HL-60/S4 treated with retinoic acid at 250 ng/mL for 4 days and 3 days (cell line): ENCODE measurements around the gene THAP12.

Experiments
- in situ Hi-C: fragments of 300-500 bp; cut with MboI; formaldehyde crosslinking; loops from 2 replicates; pipeline ENCODE4 v1.7.0; 2022; ENCODE audit warnings: low sequenced_read_pairs

Gene THAP12

DNA sequence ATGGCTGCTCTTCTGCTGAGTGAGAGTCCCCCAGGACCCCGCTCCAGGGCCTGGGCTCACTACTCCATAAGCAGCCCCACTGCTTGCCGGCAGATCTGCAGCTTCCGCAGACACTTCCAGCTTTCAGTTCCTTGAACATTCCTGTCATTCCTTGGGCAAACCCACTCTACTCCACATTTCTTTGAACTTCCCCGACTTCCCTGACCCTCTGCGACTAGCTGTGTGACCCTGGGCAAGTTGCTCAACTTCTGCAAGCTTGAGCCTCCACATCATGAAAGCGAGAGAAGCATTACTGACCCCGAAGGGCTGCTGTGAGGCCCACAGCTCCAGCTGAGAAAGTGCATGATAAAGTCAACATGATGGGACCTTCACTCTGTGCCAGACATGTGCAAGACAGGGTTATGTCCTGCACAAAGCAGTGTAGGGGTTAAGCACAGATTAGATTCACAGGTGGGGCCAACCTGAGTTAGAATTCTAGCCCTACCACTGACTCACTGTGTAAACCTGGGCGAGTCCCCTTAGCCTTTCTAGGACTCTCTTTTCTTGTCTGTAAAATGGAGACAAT is 51.8 kb downstream of the THAP12 start:
- in situ Hi-C loops = no loop called here

DNA sequence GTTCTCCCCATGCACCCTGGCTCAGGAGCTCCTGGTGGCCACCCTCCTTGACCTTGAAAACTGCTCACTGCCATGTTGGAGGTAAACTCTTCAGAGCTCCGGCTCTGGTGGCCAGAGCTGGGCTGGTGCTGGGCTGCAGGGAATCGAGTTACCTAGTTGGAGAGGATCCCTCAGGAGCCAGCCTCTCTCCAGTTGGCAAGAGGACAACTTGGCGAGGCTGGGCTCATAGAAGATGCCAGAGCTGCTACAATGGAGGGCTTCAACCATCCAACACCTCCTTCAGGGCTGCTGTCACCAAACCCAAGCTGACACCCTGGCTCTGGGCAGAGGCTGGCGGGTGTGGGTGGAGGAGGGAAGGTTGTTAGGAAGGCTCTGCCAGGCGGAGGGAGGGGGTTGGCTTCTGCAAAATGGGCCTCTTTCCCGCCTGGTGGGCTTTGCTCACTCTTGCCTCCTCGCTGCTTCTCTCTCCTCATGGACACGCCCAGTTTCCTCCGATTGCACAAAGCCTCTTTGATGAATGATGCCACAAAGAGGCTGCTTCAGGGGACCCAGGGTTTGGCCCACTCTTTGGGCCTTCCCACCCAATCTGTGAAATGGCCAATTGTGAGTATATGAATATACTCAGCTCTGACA is 53.1 kb downstream of the THAP12 start:
- in situ Hi-C loops = no loop called here

DNA sequence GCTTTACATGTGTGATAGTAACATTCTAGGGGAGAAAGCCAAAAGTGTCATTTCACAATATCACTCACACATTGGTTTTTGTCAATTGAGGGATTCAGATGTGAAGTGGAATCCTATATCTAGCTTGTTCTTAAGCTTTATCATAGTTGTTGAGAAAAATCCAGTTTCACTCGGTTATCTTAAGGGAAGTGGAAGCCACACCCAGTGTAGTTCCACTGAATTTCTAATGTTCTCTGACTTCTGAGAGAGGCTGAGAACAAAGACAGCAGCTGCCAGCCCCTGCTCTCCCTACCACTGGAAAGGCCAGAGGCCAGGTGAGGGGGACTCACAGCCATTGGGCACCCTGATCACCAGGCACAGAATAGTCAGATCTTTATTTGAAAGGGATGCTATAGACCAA is 53.7 kb downstream of the THAP12 start:
- in situ Hi-C loops = no loop called here

DNA sequence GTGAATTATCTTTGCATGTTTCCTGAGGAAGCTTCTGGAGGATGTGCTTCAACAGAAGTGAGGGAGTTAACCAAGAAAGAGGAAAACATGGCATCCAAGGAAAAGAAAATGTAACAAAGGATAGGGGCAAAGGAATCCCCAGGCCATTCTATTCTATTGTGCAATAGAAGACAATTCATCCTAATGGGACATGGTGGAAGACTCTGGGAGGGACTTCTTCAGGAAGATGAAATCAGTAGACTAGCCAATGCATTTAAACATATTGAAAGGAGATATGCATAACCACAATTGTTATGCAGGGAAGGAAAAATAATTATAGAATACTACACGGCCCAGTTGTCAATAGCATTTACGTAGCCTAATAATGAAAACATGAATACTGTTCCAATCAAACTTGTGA is 55.7 kb downstream of the THAP12 start:
- in situ Hi-C loops = no loop called here

DNA sequence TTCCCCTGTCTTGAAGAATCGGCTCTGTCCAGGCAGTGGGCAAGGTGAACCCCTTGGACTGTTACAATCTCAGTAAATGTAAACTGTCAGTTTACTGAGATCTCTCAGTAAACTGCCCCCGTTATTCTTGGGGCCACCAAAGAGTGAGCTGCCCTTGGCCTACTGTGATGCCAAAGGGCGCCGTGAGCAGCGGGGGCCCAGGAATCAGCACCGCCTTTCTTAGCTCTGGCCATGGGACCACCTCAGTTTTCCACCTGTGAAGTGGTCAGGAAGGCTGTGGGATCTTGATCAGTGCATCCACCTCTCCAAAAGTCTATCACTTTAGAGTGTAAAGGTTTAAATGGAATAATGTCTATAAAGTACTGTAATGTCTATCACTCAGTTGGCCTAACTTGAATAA is 57.1 kb downstream of the THAP12 start:
- in situ Hi-C loops = loop anchor here (25.0 kb wide), 1 partner anchor 612 kb away; the partner anchor contains the start of gene MOGAT2

- in situ Hi-C loops = loop anchor here (25.0 kb wide), 1 partner anchor 611 kb away; the partner anchor contains the start of gene MOGAT2
These were observed 57.6 kb downstream of the THAP12 start for GRCh38 chr11:76323375-76323774.

DNA sequence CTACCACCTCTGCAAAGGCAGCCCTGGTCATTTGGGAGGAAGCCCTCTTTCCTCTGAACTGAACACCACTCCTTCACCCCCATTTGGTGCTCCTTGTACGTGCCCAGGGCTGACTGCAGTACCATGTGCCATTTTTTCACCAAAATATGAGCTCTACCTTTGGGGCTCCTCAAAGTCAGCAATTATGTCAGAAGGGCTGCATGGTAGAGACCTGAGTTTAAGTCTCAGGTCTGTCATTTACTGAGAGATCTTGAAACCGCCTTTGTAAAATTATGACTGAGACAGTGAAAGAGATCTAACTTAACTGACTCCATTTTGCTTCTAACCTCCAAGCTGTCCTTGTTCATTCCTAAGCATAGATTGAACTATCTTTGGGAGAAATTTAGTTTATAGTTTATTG is 58.0 kb downstream of the THAP12 start:
- in situ Hi-C loops = loop anchor here (25.0 kb wide), 1 partner anchor 611 kb away; the partner anchor contains the start of gene MOGAT2

DNA sequence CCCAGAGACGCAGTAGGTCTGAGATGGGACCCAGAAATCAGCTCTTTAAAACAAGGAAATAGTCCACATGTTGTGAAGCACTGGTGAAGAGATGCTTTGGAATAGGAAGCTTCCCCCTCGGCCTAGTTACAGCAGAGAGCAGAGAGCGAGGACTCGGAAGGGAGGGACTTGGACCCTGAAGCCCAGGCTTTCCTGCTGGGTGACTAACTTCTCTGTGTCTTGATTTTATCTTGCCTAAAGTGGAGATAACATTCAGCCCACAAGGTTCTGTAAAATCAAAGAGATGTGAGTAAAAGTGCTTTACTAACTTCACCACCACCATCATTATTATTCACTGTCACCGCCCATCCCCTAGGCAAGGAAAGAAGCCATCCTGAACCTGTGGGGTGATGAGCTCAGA is 58.4 kb downstream of the THAP12 start:
- in situ Hi-C loops = loop anchor here (25.0 kb wide), 1 partner anchor 610 kb away; the partner anchor contains the start of gene MOGAT2

DNA sequence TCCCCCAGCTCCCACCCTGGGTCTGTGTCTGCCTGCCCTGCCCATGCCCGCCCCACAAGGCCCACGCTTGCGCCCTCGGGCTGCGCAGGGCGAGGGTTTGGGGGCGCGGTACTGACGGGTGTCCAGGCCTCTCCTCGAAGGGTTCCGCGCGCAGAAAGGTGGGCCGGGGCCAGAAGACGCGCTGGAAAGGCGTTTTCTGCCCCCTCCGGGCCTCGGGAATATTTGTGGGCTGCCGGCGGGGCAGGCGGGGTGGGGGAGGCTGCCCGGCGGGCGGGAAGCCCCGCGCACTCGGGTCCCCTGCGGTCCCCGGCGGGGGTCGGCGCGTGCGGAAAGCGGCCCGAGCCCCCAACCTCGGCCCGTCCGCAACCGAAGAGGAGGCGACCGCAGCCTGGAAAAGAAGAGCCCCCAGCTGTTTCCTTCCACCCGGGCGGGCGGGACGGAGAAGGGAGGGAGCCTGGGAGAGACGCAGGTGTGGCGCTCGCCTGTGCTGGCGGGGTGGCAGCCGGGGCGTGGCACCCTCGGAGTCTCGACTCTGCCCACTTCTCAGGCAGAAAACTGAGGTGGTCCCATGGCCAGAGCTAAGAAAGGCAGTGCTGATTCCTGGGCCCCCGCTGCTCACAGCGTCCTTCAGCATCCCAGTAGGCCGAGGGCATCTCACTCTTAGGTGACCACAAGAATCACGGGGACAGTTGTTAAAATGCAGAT is 59.0 kb downstream of the THAP12 start:
- in situ Hi-C loops = loop anchor here (25.0 kb wide), 1 partner anchor 610 kb away; the partner anchor contains the start of gene MOGAT2

GRCh38 chr11:76321340-76321739 is 59.6 kb downstream of the THAP12 start:
- in situ Hi-C loops = loop anchor here (25.0 kb wide), 1 partner anchor 609 kb away; the partner anchor contains the start of gene MOGAT2

DNA sequence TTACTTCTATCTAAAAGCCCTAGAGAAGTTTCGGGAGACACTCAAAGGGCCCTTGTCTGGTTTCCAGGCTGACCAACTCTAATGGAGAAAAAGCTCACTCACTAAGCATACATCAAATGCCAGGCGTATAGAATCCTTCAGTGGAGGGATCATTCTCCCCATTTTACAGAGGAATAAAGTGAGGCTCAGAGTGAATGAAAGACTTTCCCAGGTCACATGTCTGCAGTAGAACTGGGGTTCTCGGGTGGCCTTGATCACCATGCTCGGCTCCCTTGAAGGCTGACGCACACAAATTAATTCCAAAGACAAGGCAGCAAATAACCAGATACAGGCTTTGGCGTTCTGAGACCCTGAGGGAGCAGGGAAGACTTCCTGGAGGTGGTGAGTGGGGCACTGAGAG is 60.0 kb downstream of the THAP12 start:
- in situ Hi-C loops = loop anchor here (25.0 kb wide), 1 partner anchor 609 kb away; the partner anchor contains the start of gene MOGAT2

GRCh38 chr11:76319798-76320197 is 61.1 kb downstream of the THAP12 start:
- in situ Hi-C loops = loop anchor here (25.0 kb wide), 1 partner anchor 607 kb away; the partner anchor contains the start of gene MOGAT2

DNA sequence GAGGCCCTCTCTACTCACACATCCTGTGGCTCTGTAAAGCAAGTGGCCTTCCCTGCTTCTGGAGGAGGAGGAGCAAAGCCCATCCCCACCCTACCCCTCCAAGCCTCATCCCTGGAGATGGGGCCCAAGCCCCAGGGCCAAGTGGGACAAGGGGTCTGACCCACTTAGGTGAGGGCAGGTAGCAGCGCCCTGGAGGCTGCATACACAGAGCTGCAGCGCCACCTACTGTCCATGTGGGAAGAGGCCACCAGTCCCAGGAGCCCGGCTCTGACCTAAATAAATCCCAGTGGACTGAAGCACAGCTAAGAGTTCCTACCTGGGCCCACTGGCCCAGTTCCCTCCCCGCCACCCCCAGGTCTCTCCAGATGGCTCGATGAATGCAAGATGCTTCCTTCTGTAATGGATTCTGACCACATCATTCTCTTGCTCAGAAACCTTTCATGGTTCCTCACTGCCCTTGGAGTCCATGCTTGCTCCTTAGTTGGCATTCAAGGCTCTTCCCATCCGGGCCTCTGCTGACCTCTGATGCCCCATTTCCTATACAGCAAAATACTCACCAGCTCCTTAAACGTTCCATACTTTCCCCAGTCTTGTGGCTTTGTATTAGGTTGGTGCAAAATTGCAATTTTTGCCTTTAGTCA is 62.1 kb downstream of the THAP12 start:
- in situ Hi-C loops = loop anchor here (25.0 kb wide), 1 partner anchor 607 kb away; the partner anchor contains the start of gene MOGAT2

DNA sequence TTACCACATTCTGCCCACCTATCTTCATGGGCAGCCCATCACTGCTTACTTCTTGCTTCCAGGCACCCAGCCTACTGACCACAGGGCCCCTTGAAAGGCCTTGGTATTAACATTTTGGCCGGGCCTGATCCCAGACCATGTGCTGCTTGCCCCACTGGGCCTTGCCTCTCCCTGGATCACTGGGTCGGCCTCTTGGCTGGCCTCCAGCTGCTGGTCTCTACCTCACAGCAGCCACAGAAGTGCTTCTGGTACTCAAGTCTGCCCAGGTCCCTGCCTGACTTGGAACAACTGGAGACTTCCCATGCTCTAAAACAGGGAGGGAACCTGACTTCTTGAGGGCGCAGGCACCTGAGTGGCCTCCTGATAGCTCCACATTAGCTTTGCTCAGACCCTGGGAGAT is 63.6 kb downstream of the THAP12 start:
- in situ Hi-C loops = loop anchor here (25.0 kb wide), 1 partner anchor 605 kb away; the partner anchor contains the start of gene MOGAT2

- in situ Hi-C loops = loop anchor here (25.0 kb wide), 1 partner anchor 604 kb away; the partner anchor contains the start of gene MOGAT2
These were observed 64.2 kb downstream of the THAP12 start for GRCh38 chr11:76316726-76317125.

GRCh38 chr11:76315182-76315853 is 65.6 kb downstream of the THAP12 start:
- in situ Hi-C loops = loop anchor here (25.0 kb wide), 1 partner anchor 603 kb away; the partner anchor contains the start of gene MOGAT2

DNA sequence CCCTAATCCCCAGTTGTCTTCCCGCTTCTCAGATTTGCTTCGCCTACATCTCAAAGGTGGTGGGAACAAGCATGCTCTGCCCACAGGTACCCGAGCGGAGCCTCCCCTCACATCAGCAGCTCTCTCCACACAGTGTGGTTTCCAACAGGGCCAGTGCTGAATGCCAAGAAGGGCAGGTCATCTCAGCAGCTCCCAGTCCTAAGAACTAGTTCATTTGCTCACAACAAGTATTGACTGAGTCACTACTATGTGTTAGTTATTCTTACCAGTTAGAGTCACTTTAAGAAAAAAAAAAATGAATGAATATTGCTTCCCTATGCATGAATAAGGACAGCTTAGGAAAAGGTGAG is 66.2 kb downstream of the THAP12 start:
- in situ Hi-C loops = loop anchor here (25.0 kb wide), 1 partner anchor 602 kb away; the partner anchor contains the start of gene MOGAT2

DNA sequence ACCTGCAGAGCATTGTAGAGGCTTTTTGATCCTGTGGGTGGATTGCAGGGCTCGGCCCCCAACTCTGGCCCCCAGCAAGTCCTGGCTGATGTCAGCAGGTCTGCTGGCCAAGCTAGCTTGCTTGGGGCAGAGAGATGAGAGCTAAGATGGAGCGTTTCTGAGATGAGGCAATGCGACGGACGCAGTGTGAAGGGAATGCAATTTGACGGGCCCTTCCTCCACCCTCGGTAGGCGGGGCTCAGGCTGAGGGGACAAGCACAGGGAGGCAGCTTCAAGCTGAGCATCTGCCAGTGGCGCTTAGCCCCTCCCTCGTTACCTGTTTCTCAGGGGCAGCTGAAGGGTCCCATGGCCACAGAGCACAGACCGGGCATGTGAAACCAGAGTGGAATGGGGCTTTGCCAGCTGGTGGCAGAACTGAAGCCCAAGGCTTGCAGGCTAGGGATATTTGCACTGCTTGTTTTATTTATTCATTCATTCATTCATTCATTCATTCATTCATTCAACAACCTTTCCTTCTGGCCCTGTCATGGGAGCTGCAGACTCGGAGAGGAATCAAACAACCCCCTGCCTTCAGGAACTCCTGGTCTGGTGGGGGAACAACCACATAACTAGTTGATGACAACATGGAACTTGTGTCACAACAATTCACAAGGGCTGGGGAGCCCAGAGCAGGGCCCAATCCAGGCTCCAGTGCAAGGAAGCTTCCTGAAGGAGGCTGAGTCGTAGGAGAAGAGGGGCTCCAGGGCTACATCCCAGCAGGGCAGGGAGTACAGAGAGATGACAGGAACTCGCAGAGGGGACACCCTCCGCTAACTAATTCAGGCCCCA is 66.8 kb downstream of the THAP12 start:
- in situ Hi-C loops = loop anchor here (25.0 kb wide), 1 partner anchor 602 kb away; the partner anchor contains the start of gene MOGAT2

DNA sequence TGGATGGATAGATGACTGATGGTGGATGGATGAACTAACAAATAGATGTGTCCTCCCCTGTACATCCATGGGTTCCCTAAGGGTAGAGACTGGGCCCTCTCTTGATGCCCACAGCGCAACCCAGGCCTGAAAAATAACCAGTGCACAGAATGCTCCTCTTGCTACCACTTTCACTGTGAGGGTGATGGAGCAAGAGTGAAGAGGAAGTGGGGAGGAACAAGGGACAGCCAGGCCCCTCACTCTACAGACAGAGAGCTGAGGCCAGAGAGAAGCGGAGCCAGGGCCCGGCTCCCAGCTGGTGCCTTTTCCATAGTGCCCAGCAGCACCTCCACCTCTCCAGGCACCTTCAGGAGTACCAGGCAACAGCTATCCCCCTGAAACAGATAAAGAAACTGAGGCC is 67.7 kb downstream of the THAP12 start:
- in situ Hi-C loops = loop anchor here (25.0 kb wide), 1 partner anchor 601 kb away; the partner anchor contains the start of gene MOGAT2
